CD4-positive, alpha-beta T cell treated with Interleukin-15 for 4 hours (primary cell): ENCODE measurements around the gene VAPA.

Source experiments
- DNase-seq: peaks from one replicate; pipeline ENCODE4 v3.0.0-alpha.2; 2020; ENCODE audit warnings: low spot score

VAPA gene

DNA sequence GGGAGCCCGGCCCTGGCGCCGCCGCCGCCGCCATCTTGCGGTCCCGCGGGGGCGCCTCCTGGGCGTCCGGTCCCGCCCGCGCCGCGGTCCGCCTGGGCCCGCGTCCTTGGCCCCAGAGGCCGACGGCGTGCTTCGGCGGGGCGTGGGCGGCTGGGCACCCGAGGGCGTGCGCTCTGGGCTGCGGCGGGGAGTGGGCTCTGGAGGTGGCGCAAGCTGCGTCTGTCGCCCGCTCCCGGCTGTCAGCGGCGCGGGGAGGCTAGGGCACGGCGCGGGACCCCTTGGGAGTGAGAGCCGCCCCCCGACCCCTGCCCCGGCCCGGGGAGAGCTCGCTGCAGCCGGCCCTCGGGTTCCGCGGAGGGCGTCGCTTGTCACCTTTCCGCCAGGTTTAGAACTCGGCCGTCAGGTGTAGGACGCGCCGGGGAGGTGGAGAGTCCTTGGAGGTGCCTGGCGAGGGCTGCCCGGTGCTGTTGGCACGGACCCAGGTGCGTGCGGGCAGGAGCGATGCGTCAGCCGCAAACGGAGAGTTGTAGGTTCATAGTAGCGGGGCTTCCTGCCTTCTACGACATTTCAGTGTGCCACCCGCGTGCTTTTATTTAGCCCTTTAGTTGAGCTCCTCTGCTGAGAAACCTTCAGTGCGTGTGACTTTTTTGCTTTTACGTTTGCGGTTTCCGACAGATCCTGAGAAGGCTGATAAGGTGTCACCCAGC is 921 bp downstream of the VAPA start:
- DNase-seq: peak; percentile 74

DNA sequence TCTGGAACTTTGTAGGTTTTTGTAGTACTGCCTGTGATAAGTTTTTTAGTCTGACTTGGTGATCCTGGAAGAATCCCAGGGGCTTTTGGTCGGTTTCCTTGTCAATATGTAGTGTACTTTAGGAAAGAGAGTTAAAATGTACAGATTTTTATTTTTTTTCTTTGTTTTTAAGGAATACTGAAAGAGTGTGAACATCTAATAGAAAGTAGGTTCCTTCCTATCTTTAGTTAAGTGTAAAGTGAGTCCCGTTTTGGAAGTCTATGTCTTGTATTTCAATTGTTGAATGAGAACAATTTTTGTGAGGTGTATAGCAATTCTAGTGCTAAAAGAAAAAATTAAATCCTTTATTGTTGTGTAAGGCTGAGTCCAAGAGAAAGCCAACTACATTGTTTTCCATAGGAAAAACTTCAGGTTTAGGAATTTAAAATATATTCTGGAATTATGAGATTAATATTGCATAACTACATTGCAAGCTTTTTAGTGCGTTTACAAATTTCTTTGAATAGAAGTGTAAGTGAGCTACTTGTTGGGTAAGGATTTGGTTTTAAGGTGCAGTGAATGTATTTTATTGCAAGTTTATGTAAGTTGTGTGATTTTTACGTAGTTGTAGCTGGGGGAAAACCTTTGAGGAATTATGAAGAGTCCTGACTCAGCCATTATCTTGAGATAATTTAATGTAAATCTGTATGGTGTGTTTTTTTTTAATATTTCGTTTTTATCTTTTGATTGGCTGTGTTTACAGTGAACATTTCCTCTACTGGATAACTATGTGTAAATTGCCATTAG is 1.7 kb downstream of the VAPA start:
- no peak for DNase-seq

DNA sequence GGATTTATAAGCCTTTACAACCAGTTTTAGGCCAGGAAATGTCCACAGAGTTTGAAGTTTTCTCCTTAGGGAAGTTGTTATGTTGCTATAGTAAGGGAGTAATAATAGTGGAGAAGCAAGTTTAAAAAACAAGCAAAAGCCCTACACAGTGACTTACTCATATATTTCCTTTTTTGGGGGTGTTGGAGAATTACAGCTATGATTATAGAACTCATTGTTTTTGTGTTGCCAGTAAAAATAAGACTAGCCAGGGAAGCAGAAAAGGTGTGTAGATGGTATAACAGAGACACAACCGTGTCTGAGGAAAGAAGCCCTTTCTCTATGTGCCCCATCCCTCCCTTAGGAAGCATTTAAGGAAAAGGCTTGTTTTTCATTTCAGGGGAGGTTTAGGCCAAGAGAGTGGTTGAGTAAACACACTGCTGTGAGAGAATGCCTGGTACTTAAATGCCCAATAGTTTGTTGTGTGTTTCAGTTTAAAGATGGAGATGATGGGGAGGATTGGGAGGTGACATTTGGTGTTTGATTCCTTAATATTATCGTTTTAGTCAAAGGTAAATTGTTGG is 2.3 kb downstream of the VAPA start:
- DNase-seq: no peak

DNA sequence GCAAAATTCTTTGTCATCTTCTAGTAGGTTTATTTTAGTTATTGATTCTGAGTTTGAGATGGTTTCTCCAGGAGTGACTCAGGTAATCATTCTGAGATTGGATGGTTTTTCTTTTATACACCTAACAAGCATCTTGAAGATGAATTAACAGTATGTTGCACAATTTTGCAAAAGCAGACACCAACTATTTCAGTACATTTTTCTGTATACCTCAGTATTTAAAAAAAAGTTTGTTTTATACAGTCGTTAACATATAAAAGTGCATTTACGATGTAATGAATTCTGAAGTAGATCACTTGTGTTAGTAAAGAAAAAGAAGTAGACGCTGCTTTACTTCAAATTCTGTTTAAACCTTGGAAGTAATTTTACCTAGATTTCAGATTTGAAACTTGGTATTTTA is 3.0 kb downstream of the VAPA start:
- no peak for DNase-seq

DNA sequence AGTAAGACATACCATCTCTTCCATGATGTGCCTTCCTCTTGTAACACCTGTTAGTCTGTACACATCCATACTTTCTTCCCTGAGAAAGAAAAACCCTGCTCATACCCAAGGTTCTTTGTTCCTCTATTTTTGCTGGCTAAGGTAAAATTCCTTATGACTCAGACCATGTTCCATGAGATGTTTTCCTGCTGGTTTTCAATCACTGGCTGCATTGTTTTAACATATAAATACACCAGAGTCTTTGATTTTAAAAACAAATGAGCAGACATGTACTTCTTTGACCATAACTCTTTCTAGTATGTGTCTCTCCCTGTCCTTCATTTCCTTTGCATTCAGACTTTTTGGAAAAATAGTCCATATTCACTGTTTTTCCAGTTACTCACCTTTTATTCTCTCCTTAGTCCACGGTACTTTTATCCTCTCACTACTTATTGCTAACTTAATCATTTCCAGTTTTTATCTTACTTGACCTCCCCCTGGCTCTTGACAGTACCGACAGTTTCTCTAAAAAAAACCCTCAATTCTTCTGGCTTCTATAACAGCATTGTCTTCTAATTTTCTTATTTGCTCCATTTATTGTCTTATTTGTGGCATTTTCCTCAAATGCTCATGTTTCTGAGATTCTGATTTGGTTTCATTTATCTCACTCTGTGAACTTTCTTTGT is 4.3 kb downstream of the VAPA start:
- DNase-seq: no peak

DNA sequence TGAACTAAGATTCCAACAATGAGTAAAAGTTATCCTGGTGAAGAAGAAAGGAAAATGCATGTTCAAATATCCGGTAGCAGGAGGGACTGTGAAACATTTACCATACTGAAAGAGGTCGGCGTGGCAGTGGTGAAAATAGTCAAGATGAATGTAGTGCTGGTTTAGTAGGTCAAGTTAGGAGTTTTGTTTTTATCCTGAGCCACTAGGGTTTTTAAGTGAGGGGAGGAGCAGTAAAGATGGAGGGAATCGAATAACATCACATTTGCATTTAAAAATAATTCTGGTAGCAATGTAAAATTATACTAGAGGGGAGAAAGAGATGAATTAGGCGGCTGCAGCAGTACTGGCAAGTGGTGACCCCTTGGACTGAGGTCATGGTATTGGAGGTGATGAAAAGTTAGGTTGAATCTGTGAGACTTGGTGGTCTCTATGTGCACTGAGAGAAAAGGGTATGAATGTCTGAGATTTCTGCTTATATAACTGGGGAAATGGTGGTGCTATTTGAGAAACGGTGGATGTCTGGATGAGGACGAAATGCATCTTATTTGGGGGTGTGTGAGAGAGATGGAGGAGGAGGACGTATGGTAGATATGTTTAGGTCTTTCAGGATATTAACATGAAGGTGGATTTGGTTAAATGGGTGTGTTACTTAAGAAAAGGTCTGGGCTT is 5.9 kb downstream of the VAPA start:
- no peak for DNase-seq

DNA sequence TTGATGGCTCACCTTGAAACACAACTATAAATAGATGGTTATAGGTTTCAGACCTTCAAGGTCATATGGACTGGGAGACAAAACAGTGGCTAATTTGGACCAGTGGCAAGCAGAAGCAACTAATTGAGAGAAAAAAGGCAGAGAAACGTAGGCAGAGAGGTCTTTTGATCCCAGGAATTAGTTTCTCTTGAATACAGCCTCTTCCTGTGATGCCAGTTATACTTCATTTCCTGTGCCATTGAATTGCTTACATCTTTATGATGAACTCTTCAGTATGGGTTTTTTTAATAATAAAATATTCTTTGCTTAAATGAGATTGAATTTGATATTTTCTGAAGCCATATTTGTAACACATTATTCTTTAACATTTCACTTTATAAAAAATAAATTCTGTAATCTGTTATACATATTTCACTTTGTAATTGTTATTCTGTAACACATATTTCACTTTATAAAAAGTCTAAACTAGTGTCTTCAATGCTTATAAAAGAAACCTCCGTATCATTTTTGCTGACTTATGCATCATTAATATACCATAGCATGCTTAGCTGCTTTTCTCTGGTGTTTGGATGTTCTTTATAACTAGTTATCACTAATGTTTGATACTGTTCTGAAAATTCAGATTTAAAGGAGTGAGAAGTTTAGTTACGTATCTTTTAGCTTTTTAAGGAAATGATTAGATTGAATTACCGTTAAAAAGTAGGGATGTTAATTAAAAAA is 8.9 kb downstream of the VAPA start:
- no peak for DNase-seq

DNA sequence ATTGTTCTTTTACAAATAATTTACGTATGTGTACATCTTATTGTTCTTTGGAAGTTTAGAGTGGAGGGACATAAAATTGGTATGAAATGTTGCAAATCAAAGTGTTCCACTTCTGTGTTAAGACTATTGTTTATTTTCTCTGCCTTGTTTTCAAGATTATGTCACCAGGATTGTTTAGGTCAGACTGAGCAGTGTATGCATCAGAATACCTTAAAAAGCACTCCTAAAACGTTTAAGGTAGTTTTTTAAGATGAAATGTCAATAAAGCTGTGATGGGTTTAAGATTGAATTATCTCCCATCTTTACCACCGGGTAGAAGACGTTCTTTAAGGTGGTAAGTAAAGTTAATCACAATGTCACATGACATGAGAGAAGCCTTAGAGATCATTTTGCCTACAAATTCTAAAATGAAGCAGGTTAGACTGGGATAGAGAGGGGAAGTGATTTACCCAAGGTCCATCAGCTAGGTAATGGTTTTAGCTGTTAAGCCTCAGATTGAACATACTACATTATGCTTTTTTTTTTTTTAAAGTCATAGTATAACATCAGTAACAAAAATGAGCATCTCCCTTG is 10.6 kb downstream of the VAPA start:
- DNase-seq: no peak

DNA sequence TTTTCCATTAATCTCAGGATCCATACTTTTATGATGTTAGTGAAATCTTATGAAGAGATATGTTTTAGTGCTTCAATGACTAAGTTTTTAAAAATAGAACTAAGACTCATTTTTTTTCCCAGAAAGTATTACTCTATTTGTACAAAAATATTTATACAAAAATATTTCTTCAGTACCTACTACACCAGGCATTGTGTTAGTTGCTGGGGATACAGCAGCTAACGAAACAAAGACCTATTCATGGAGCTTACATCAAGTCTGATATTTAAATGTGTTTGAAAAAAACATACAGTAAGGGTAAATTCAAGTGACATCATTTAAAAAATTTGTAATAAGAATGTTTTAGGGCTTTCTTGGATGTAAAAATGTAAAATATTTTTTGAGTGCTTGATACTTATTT is 11.6 kb downstream of the VAPA start:
- DNase-seq: no peak

DNA sequence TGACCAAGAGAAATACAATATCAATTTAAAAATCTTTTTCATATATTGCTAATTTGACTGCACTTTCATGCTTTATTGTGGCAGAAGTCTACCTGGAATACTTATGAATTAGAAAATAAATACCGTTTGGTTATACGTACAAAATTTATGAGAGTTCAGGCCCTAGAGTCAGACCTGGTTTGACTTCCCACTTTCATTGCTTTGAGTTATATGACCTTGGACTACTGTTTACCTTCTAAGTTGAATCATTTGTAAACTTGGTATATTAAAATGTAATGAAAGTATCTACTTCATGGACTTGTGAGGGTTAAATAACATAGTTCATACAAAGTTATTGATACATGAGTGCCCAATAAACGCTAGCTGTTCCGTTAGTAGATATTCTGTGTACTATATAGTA is 12.0 kb downstream of the VAPA start:
- no peak for DNase-seq

DNA sequence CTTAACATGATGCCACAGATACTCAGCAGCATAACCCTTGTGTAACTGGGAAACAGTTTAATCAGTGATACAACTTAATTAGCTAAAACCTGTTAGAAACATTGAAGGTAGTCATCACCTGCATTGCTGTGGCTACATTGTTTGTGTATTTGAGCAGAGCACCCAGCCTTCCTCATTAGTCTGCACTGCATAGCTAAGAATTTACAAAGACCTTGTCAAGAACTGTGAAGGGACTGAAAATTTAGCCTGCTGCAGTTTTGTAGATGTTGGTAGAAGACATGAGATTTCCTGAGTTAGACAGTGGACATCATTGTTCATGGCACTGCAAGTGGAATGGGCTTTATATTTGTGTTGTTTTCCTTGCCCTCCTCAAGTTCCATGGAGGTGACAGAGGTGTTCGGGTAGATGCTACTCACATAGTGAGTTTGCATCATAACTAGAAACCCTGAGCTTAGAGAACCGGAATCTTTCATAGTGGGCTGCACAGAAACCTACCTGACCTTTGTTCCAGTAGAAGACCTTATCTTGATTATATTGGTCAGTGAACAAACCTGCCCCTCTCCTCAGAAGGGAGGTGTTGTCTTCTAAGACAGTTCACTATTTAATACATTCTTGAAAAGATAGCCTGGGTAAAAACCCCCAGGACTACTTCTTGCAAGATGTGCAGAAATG is 12.5 kb downstream of the VAPA start:
- DNase-seq: no peak

DNA sequence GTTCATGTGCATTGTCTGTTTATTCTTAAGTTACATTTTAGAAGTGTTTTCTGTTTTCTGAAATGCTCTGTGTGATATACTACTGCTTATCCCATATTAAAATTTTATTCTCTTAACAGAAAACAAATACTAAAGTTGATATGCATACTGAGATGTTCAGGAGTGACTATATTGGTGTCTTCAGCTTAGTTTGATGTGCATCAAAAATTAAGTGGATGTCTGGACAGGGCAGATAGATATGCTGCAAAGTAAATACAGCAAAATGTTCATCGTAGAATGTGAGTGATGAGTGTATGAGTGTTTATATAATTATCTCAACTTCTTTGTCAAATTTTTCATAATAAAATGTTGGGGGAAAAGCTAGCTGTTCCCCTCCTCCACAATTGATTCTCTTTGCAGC is 13.2 kb downstream of the VAPA start:
- DNase-seq: no peak

DNA sequence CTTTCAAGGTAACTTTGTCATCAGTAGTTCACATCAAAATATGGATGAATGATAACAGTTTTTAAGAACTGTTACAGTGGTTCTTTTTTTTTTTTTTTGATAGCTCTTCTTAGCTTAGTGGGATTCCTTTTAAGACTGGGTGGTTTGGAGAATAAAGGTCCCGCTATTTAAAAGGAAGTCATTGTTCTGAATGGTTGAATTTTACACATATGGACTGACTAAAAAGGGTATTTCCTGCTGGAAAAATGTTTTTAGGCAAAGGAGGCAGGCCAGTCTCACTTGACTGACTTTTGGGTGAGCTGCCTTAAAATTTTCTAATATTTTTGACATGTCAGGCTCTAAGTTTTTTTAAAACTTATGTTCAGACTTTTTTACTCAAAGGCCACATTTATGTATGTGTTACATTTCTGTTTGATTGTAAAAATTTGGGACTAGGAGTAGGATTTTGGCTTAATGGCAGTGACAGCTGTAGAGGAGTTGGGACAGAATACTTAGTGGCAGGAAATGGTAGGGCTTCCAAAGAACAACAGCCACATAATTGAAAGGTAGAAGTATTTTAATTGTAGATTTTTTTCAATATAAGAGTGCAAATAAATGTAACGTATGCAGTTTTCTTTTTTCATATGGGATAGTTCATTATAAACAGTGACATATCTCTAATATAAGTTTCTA is 13.7 kb downstream of the VAPA start:
- no peak for DNase-seq

DNA sequence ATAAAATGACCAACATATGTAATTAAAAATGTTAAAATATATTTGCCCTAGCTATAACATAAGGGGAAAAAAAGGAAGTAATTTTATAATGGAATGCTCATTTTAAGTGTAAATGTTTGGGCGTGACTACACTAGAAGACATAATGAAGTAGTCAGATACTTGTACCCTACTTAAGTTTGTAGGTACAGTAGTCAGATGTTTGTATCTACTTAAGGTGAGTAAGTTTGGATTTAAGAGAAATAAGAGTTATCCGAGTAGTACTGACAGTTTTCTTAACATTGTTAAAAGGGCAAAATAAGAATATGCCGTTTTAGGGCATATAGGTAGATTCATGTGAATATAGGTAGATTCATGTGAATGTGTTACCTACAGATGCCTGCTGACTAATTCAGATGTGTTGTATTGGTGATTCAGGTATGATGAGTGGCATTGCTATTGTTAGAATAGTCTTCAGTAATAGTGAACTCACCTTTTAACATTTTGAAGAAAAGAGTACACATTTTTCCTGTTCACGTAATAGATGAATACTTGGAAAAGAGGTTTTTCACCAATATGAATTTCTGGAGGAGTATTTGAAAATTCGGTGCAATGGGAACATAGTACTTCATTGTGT is 14.9 kb downstream of the VAPA start:
- DNase-seq: no peak

DNA sequence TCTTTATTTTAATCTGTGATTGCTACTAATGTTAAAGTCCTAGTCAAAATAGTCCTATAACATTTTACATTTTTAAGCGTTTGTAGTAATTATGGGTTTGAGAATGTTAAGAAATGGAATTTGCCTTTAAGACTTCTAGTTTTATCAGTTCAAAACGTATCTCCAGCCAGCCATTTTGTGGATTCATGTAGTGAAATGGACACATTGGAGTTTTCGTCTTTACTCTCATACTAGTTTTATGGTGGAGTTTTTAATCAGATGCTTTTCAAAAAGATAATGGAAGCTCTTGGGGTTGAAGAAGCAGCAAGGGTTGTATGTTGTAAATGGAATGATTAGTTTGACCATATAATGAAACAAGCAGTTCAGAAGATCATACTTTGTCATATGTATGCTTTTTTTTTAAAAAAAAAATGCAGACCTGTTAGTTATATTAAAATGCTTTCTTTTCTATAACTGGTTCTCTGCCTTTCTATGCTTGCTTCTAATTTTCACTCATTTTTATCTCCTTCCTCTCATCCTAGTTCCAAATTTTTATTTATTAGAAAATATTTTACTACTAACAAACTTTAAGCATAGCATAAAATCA is 16.6 kb downstream of the VAPA start:
- no peak for DNase-seq

DNA sequence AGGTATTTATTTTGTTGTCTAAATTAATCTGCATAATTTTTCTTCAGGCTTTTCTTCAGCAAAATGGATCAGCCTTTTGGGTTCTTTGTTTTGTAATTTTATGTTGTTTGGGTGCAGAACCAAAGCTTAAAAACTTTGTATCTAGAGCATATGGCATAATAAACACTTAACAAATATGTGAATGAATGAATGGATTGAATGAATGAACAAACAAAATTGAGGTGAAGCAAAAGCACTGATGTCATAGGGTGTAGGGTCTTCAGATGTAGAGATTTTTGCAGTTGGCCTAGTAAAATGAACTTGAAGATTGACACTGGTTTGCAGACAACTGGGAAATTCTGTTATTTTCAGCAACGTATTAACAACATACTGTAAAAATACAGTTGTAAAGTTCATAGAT is 17.3 kb downstream of the VAPA start:
- no peak for DNase-seq

DNA sequence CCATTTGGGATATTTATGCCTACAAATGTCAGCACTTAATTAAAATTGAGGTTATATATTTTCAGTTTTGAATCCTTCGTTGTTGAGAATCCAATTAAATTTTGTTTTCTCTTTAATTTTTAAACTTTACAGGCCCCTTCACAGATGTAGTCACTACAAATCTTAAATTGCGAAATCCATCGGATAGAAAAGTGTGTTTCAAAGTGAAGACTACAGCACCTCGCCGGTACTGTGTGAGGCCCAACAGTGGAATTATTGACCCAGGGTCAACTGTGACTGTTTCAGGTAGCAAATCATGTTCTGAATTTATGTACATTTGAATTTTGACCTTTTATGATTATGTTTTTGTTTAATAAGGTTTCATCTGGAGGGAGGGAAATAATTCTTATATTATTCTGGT is 17.9 kb downstream of the VAPA start:
- DNase-seq: no peak

DNA sequence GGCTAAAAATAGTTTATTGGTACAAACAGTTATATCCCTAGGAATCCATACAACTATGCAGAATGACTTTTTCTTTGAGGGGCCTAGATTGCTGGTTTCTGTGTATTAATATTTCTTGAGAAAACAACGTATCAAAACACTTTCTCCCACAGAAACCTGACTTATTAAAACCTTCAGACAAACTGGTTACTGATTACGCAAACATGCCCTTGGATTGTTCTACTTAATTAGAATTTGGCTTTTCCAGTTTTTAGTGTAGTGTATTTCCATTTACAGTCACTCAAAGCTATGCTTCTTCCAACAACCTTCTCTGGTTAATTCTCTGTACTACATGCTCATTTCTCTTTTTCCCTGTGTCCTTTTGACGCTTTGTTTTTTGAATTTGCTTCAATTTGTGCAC is 20.0 kb downstream of the VAPA start:
- DNase-seq: no peak

DNA sequence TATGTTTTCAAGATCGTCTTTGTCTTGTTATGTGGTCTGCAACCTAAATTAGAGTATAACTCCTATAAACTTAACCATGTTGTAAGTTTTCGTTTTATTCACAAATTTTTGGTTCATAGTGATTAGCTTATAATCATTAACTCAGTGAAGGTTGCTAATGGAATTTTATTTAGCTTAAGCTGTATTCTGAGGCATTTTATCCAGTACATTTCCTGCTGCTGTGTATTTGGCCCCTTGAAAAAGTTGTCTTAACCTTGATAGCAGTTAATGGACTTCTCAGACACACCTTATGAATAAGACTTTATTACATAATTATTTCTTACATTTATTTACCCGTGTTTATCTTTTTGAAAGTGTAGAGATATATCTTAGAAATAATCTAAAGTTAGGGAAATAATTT is 20.5 kb downstream of the VAPA start:
- DNase-seq: no peak
